B cell (primary cell): ENCODE results near the gene STON2. TPM values are rescaled to one million over a fixed set of nuclear protein-coding genes. Genes with fewer than 3 reads are reported as not detected.
"Not testable (repeated sequence)": the region's sequence is repeated elsewhere in the genome, so short reads cannot be mapped to it uniquely, and the experiment has no call there.

ENCODE experiments used
- ATAC-seq: fragments of 200-7000 bp; cut with Tn5 transposase; one replicate; pipeline ENCODE4 v1.10.0; 2021; ENCODE audit warnings: low read depth, mild to moderate bottlenecking, moderate number of reproducible peaks, moderate library complexity
- CTCF ChIA-PET: fragments of 350-600 bp; sonication (Branson Sonifier 250); formaldehyde crosslinking; loops from one replicate; lab custom pipeline; 2021; ENCODE audit warnings: antibody characterized with exemption, inconsistent platforms; lab: Charles Lee
- POLR2A ChIA-PET: fragments of 350-600 bp; sonication (Branson Sonifier 250); formaldehyde crosslinking; loops from one replicate; lab custom pipeline; 2021; ENCODE audit warnings: antibody characterized with exemption; lab: Charles Lee
- DNase-seq: peaks from one replicate; pipeline ENCODE4 v3.0.0; 2013
- H2AFZ ChIP-seq: 2 replicates; pipeline ENCODE4 v1.6.1; 2012; ENCODE audit warnings: mild to moderate bottlenecking, low read depth, low read length; ENCODE audit not compliant: insufficient read depth, poor library complexity, severe bottlenecking
- H3K27ac ChIP-seq, 2 donors: 1 replicate in 1 of 2; 2 replicates in 1 of 2; pipeline ENCODE4 v1.5.1; 2012 to 2013; ENCODE audit warnings: low read length in 2 of 2, mild to moderate bottlenecking in 2 of 2, moderate library complexity in 1 of 2
- H3K27me3 ChIP-seq, 4 experiments: fragments of 200-600 bp in 1 of 4; sonication (generic) in 1 of 4; replicated peaks in 1 of 4; 1 replicate in 2 of 4; 2 replicates in 2 of 4; pipeline versions ENCODE4 v1.6.1 to v1.7.0; 2013 to 2016; ENCODE audit warnings: low read length in 3 of 4, mild to moderate bottlenecking in 2 of 4, mixed read lengths in 1 of 4, moderate library complexity in 1 of 4; ENCODE audit not compliant: insufficient read depth in 4 of 4, control insufficient read depth in 3 of 4; ENCODE audit errors: control extremely low read depth in 1 of 4
- H3K36me3 ChIP-seq, 2 experiments: replicated peaks in 1 of 2; 1 replicate in 1 of 2; 2 replicates in 1 of 2; pipeline versions ENCODE4 v1.6.1 to v1.7.1; 2013; ENCODE audit warnings: low read length in 1 of 2; ENCODE audit not compliant: insufficient read depth in 2 of 2, control insufficient read depth in 1 of 2; ENCODE audit errors: control extremely low read depth in 1 of 2, extremely low read depth in 1 of 2
- H3K4me1 ChIP-seq, 2 donors: fragments of 200-600 bp in 1 of 2; sonication (generic) in 1 of 2; 1 replicate in 1 of 2; 2 replicates in 1 of 2; pipeline versions ENCODE4 v1.5.1 to v1.6.1; 2013 to 2017; ENCODE audit warnings: low read length in 2 of 2; ENCODE audit not compliant: control insufficient read depth in 2 of 2, insufficient read depth in 2 of 2
- H3K4me2 ChIP-seq: replicated peaks from 2 replicates; pipeline ENCODE3; 2012; ENCODE audit warnings: mild to moderate bottlenecking, low read depth, low read length; ENCODE audit not compliant: poor library complexity, severe bottlenecking
- H3K4me3 ChIP-seq, 5 experiments: fragments of 200-600 bp in 1 of 5; sonication (generic) in 1 of 5; 1 replicate in 3 of 5; 2 replicates in 2 of 5; pipeline versions ENCODE4 v1.5.1 to v1.7.0; 2011 to 2016; ENCODE audit warnings: low read length in 4 of 5, mild to moderate bottlenecking in 4 of 5, low read depth in 2 of 5, control low read depth in 1 of 5, moderate library complexity in 1 of 5; ENCODE audit not compliant: insufficient read depth in 1 of 5; ENCODE audit errors: control extremely low read depth in 1 of 5, extremely low read depth in 1 of 5
- H3K79me2 ChIP-seq: fragments of 200-600 bp; sonication (generic); one replicate; pipeline ENCODE4 v1.6.0; 2016; ENCODE audit warnings: low read length; ENCODE audit not compliant: control insufficient read depth, insufficient read depth
- H3K9ac ChIP-seq: fragments of 200-600 bp; sonication (generic); 2 replicates; pipeline ENCODE4 v1.6.1; 2017; ENCODE audit warnings: mild to moderate bottlenecking, low read length, moderate library complexity
- H3K9me3 ChIP-seq, 3 donors: one replicate each; pipeline versions ENCODE4 v1.6.1 to v1.7.1; 2013; ENCODE audit warnings: low read length in 2 of 3; ENCODE audit not compliant: control insufficient read depth in 2 of 3, insufficient read depth in 1 of 3; ENCODE audit errors: control extremely low read depth in 1 of 3
- H4K20me1 ChIP-seq: 2 replicates; pipeline ENCODE4 v1.6.0; 2012; ENCODE audit warnings: mild to moderate bottlenecking, low read length; ENCODE audit not compliant: insufficient read depth, control insufficient read depth, poor library complexity, severe bottlenecking
- H3K27ac Mint-ChIP-seq: one replicate; pipeline ENCODE4 v1.8.0; 2021; ENCODE audit warnings: mixed read lengths
- H3K27me3 Mint-ChIP-seq: one replicate; pipeline ENCODE4 v1.8.0; 2021; ENCODE audit warnings: mixed read lengths
- H3K4me1 Mint-ChIP-seq: one replicate; pipeline ENCODE4 v1.8.0; 2021; ENCODE audit warnings: mixed read lengths
- H3K4me3 Mint-ChIP-seq: one replicate; pipeline ENCODE4 v1.8.0; 2021; ENCODE audit warnings: mixed read lengths
- H3K9me3 Mint-ChIP-seq: one replicate; pipeline ENCODE4 v1.8.0; 2022; ENCODE audit warnings: mixed read lengths; ENCODE audit not compliant: insufficient read depth
- EZH2 ChIP-seq: IDR thresholded peaks from 2 replicates; pipeline ENCODE4 v1.6.1; 2012; ENCODE audit warnings: borderline replicate concordance, low read depth, mild to moderate bottlenecking, moderate library complexity, low read length; ENCODE audit not compliant: insufficient read depth, poor library complexity, severe bottlenecking
- WGBS: methylation state at CpG from one replicate; pipeline ENCODE4 v1.1.5; 2013; ENCODE audit warnings: missing lambda C conversion rate; ENCODE audit not compliant: insufficient coverage; 5-methylcytosine and 5-hydroxymethylcytosine counted together
- intact Hi-C: fragments of 100-400 bp; cut with micrococcal nuclease; formaldehyde crosslinking; loops from one replicate; pipeline ENCODE4 v1.10.0; 2022
- polyA plus RNA-seq: library from polyadenylated mRNA; depleted of rRNA; stranded (reverse); fragments of >200 nt; gene quantifications from 2 replicates; pipeline ENCODE4 v1.2.3, GENCODE V29; 2012
- total RNA-seq, 2 donors: library from RNA; stranded (reverse); fragments of 120-200 nt in 1 of 2; gene quantifications; 1 replicate in 1 of 2; 2 replicates in 1 of 2; pipeline versions ENCODE4 v1.2.3 to v1.2.4, GENCODE V29; 2013 to 2022
- TF ChIP-seq, protein P1 (sequence below): fragments of 200-600 bp; IDR thresholded peaks from one replicate; pipeline ENCODE4 v1.8.0; 2022; ENCODE audit warnings: antibody characterized with exemption, mild to moderate bottlenecking

The STON2 gene
- total and polyA plus RNA-seq, 2 donors (not counting 1 experiment from before 2014, with no cell fraction given) = 0.03 TPM; not detected in 1

DNA sequence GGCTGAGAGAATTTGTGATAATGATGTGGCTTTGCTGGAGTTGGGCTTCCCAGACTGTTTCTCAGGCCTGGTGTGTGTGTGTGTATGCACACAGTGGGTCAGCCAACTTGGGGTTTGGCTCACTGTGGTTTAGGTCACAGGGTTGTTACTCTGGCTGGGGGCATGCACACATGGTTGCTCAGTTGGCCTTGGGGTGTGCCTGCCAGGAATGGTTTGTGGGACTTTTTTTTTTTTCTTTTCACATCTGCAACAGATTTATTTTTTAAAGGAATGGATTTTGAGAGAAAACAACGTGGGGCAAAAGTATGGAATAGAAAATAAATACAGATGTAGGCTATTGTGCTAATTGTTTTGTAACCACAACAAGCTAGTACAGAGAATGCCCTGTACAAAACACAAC, 154.4 kb downstream of the STON2 start:
- ATAC-seq (no peak), DNase-seq (no peak)
- no peak overlapping the region for H3K27ac Mint-ChIP-seq
- ChIA-PET CTCF (no interaction called here), POLR2A (no interaction called here)
- H3K4me1 ChIP-seq = no peaks in the 10 kb centered on the region
- no peaks in the 10 kb centered on the region for H4K20me1 ChIP-seq
- no peak overlapping the region for H3K4me2 ChIP-seq
- H3K9me3 ChIP-seq = peaks cover 0 to 17% (median 0%) of the 10 kb centered on the region in 3 donors
- H3K4me3 ChIP-seq = no peak overlapping the region
- H3K27ac ChIP-seq = no peak overlapping the region
- peaks cover 13% of the 10 kb centered on the region for H3K27me3 Mint-ChIP-seq
- H3K36me3 ChIP-seq = no peaks in the 10 kb centered on the region
- TF ChIP-seq EZH2 = no peak
- TF ChIP-seq, protein P1, sequence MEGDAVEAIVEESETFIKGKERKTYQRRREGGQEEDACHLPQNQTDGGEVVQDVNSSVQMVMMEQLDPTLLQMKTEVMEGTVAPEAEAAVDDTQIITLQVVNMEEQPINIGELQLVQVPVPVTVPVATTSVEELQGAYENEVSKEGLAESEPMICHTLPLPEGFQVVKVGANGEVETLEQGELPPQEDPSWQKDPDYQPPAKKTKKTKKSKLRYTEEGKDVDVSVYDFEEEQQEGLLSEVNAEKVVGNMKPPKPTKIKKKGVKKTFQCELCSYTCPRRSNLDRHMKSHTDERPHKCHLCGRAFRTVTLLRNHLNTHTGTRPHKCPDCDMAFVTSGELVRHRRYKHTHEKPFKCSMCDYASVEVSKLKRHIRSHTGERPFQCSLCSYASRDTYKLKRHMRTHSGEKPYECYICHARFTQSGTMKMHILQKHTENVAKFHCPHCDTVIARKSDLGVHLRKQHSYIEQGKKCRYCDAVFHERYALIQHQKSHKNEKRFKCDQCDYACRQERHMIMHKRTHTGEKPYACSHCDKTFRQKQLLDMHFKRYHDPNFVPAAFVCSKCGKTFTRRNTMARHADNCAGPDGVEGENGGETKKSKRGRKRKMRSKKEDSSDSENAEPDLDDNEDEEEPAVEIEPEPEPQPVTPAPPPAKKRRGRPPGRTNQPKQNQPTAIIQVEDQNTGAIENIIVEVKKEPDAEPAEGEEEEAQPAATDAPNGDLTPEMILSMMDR = no peak
- no peak overlapping the region for H2AFZ ChIP-seq
- intact Hi-C loops = no loop called here
- H3K4me1 Mint-ChIP-seq = no peaks in the 10 kb centered on the region
- H3K79me2 ChIP-seq = no peaks in the 10 kb centered on the region
- H3K27me3 ChIP-seq = no peaks in the 10 kb centered on the region
- no peaks in the 10 kb centered on the region for H3K9me3 Mint-ChIP-seq
- no CpG with 5 or more reads among the region's 1 CpG for WGBS
- no peak overlapping the region for H3K4me3 Mint-ChIP-seq
- no peak overlapping the region for H3K9ac ChIP-seq

DNA sequence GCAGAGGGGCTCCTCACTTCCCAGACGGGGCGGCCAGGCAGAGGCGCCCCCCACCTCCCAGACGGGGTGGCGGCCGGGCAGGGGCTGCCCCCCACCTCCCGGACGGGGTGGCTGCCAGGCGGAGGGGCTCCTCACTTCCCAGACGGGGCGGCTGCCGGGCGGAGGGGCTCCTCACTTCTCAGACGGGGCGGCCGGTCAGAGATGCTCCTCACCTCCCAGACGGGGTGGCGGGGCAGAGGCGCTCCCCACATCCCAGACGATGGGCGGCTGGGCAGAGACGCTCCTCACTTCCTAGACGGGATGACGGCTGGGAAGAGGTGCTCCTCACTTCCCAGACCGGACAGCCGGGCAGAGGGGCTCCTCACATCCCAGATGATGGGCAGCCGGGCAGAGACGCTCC, 155.7 kb downstream of the STON2 start:
- H3K9me3 Mint-ChIP-seq, H3K4me3 Mint-ChIP-seq, H3K4me2 ChIP-seq, POLR2A ChIA-PET, H3K36me3 ChIP-seq, H3K27ac ChIP-seq, intact Hi-C loops, H3K4me1 ChIP-seq, H3K4me3 ChIP-seq, H4K20me1 ChIP-seq, H3K79me2 ChIP-seq, H3K4me1 Mint-ChIP-seq, H3K9ac ChIP-seq, ATAC-seq, DNase-seq, H3K27ac Mint-ChIP-seq, H2AFZ ChIP-seq, H3K27me3 ChIP-seq, CTCF ChIA-PET: not testable (repeated sequence)
- H3K27me3 Mint-ChIP-seq = peaks cover 17% of the 10 kb centered on the region
- H3K9me3 ChIP-seq = peaks cover 0 to 17% (median 0%) of the 10 kb centered on the region in 3 donors
- WGBS = 97% methylated on average over 17 of the region's 28 CpGs
